ENCODE results near the gene HECTD2.

DNA sequence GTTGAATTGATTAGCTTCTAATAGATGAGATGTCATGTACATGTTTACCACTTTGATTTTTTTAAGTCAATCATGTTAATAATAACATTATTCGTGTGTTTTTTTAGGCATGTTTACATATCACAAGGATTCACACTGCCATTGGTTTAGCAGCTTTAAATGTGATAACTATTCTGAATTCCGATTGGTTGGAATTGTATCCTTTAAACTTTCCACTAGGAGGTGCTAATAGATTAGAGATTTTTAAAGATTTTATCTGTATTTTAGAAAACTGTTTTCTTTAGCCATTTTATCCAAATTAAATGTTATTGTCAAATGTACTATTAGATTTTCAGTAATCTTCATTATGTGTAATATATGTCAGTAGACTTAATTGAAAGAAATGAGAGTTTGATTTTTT lies 83.2 kb downstream of the HECTD2 start:
- TF ChIP-seq, protein P1, sequence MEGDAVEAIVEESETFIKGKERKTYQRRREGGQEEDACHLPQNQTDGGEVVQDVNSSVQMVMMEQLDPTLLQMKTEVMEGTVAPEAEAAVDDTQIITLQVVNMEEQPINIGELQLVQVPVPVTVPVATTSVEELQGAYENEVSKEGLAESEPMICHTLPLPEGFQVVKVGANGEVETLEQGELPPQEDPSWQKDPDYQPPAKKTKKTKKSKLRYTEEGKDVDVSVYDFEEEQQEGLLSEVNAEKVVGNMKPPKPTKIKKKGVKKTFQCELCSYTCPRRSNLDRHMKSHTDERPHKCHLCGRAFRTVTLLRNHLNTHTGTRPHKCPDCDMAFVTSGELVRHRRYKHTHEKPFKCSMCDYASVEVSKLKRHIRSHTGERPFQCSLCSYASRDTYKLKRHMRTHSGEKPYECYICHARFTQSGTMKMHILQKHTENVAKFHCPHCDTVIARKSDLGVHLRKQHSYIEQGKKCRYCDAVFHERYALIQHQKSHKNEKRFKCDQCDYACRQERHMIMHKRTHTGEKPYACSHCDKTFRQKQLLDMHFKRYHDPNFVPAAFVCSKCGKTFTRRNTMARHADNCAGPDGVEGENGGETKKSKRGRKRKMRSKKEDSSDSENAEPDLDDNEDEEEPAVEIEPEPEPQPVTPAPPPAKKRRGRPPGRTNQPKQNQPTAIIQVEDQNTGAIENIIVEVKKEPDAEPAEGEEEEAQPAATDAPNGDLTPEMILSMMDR (IDR thresholded peaks at IDR 0.05; ENCODE audit: control extremely low read depth in 1 of 3, insufficient read depth in 1 of 3, low read depth in 1 of 3, low read length in 3 of 3): peak in 1 of 3 experiments; percentile 3; a peak in 1 of 4 replicates
- TF ChIP-seq BCL11A (IDR thresholded peaks at IDR 0.05; ENCODE audit: low read depth in 2 of 2, low read length in 2 of 2) (no peak), GABPA (IDR thresholded peaks at IDR 0.05; ENCODE audit: borderline replicate concordance, insufficient read depth, low read length) (no peak), RFX5 (IDR thresholded peaks at IDR 0.05; ENCODE audit: borderline replicate concordance, low read depth, low read length) (no peak), POLR2A (IDR thresholded peaks at IDR 0.05; ENCODE audit: control extremely low read depth in 1 of 2, low read depth in 2 of 2, low read length in 2 of 2) (no peak), GTF2F1 (IDR thresholded peaks at IDR 0.05; ENCODE audit: borderline replicate concordance, low read depth, low read length) (no peak), EP300 (IDR thresholded peaks at IDR 0.05; ENCODE audit: borderline replicate concordance in 1 of 2, low read depth in 2 of 2, low read length in 2 of 2) (no peak), CREB1 (IDR thresholded peaks at IDR 0.05) (no peak), CEBPB (IDR thresholded peaks at IDR 0.05; ENCODE audit: low read depth, low read length) (no peak), EZH2 (IDR thresholded peaks at IDR 0.05; ENCODE audit: low read depth, low read length, severe bottlenecking) (no peak), RAD21 (IDR thresholded peaks at IDR 0.05 in 1 of 2, conservative IDR thresholded peaks at IDR 0.05 in 1 of 2; ENCODE audit: low read depth in 2 of 2, low read length in 2 of 2) (peak in 1 of 2 experiments; percentile 28; a peak in 3 of 4 replicates), SP1 (IDR thresholded peaks at IDR 0.05; ENCODE audit: low read depth, low read length) (peak; percentile 57; the same call in 1 of the 2 replicates), HDAC2 (IDR thresholded peaks at IDR 0.05; ENCODE audit: borderline replicate concordance in 1 of 2, low read depth in 2 of 2, low read length in 2 of 2) (no peak), HDAC6 (IDR thresholded peaks at IDR 0.05; ENCODE audit: low read depth, low read length) (no peak)

Measured in H1 (cell line).